ENCODE measurements around the gene CRLF3. TPM values are rescaled to one million over a fixed set of nuclear protein-coding genes. Genes with fewer than 3 reads are reported as not detected.

Gene CRLF3
- total and polyA plus RNA-seq, 2 of the 4 experiments (the other 2 are of a cell fraction), result 6.1 to 15.2 TPM

DNA sequence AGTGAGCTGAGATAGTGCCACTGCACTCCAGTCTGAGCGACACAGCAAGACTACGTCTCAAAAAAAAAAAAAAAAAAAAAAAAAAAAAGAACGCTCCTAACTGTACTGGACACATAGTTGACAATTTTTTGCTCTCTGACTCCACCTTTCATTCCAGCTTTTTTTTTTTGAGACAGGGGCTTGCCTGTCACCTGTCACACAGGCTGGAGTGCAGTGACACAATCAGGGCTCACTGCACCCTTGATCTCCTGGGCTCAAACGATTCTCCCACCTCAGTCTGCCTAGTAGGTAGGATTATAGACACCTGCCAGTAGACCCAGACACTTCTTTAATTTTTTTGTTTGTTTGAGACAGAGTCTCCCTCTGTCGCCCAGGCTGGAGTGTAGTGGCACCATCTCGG lies 2.6 kb upstream of the CRLF3 start:
- dilution Hi-C loops (cut with HindIII; ENCODE audit: low sequenced_read_pairs, unreplicated experiment) (no loop called here), in situ Hi-C loops (cut with MboI; ENCODE audit: low sequenced_read_pairs) (no loop called here), intact Hi-C loops (cut with micrococcal nuclease) (no loop called here)
- H3K56ac ChIP-seq (ENCODE audit: extremely low read depth, insufficient read depth, low read length), result no peak overlapping the region
- no TSS peak for BruUV-seq (replicated peaks)
- H4K8ac ChIP-seq (ENCODE audit: low read depth in 2 of 2, low read length in 2 of 2), result no peak overlapping the region
- no peak overlapping the region for H2BK5ac ChIP-seq (ENCODE audit: low read depth, low read length, poor library complexity, severe bottlenecking)
- H3K4me2 ChIP-seq (ENCODE audit: low read depth, low read length), result no peak overlapping the region
- H3K9ac ChIP-seq (ENCODE audit: low read depth, low read length), result no peak overlapping the region
- no peaks in the 10 kb centered on the region for H3K27me3 ChIP-seq (ENCODE audit: control insufficient read depth, insufficient read depth, low read length)
- no peaks in the 10 kb centered on the region for H4K20me1 ChIP-seq (ENCODE audit: insufficient read depth, low read length)
- no peak overlapping the region for H2BK15ac ChIP-seq (ENCODE audit: low read depth, low read length)
- H3K9me3 ChIP-seq (ENCODE audit: control insufficient read depth, insufficient read depth, low read length), result no peaks in the 10 kb centered on the region
- ATAC-seq (ENCODE audit: low read depth) (no peak), DNase-seq (no peak)
- H3K4me1 ChIP-seq (ENCODE audit: control insufficient read depth, insufficient read depth, low read length), result no peaks in the 10 kb centered on the region
- no peak overlapping the region for H3K27ac ChIP-seq (ENCODE audit: insufficient read depth, low read length)
- no peak overlapping the region for H2BK20ac ChIP-seq (ENCODE audit: low read depth, low read length)
- no peak overlapping the region for H3K4me3 ChIP-seq (ENCODE audit: insufficient read depth, low read depth, low read length)
- H3K14ac ChIP-seq (replicated peaks; ENCODE audit: low read depth, low read length), result no peak overlapping the region
- no peak overlapping the region for H3K23ac ChIP-seq (ENCODE audit: low read depth, low read length)
- H3K36me3 ChIP-seq (ENCODE audit: control insufficient read depth, insufficient read depth, low read length), result no peaks in the 10 kb centered on the region
- POLR2A ChIA-PET (ENCODE audit: unreplicated experiment), result no interaction called here
- no peak overlapping the region for H3K4ac ChIP-seq (ENCODE audit: low read depth, low read length)
- CTCF ChIA-PET, result no interaction called here
- H4K5ac ChIP-seq (ENCODE audit: low read depth, low read length), result no peak overlapping the region
- no peak overlapping the region for H3K18ac ChIP-seq (ENCODE audit: low read depth, low read length)
- H2AFZ ChIP-seq (replicated peaks; ENCODE audit: low read length, poor library complexity), result no peak overlapping the region
- no peak overlapping the region for H4K91ac ChIP-seq (ENCODE audit: insufficient read depth, low read depth, low read length)
- TF ChIP-seq RAD21 (IDR thresholded peaks at IDR 0.05; ENCODE audit: low read length) (no peak), POLR2A (IDR thresholded peaks at IDR 0.05; ENCODE audit: low read depth, low read length) (no peak), SMC3 (IDR thresholded peaks at IDR 0.05; ENCODE audit: low read depth, low read length) (no peak), CEBPB (IDR thresholded peaks at IDR 0.05; ENCODE audit: low read depth, low read length) (no peak), CHD1 (IDR thresholded peaks at IDR 0.05; ENCODE audit: low read depth, low read length) (no peak), BHLHE40 (IDR thresholded peaks at IDR 0.05; ENCODE audit: low read depth, low read length) (no peak), MXI1 (IDR thresholded peaks at IDR 0.05; ENCODE audit: borderline replicate concordance, low read depth, low read length) (no peak)
- TF ChIP-seq, protein P1, sequence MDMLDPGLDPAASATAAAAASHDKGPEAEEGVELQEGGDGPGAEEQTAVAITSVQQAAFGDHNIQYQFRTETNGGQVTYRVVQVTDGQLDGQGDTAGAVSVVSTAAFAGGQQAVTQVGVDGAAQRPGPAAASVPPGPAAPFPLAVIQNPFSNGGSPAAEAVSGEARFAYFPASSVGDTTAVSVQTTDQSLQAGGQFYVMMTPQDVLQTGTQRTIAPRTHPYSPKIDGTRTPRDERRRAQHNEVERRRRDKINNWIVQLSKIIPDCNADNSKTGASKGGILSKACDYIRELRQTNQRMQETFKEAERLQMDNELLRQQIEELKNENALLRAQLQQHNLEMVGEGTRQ (IDR thresholded peaks at IDR 0.05; ENCODE audit: low read depth, low read length), result no peak
- peaks cover 5 to 27% of the 10 kb centered on the region in 2 experiments for H3K79me1 ChIP-seq (ENCODE audit: low read depth in 1 of 2, low read length in 2 of 2)
- no peak overlapping the region for H2AK5ac ChIP-seq (ENCODE audit: low read depth, low read length)
- no CpG with 5 or more reads among the region's 6 CpGs for WGBS, 2 experiments (ENCODE audit: extremely low coverage in 2 of 2, insufficient read length in 1 of 2)
- no peak overlapping the region for H2BK120ac ChIP-seq (ENCODE audit: low read depth, low read length)
- H2AK9ac ChIP-seq (replicated peaks; ENCODE audit: low read depth, low read length, poor library complexity), result no peak overlapping the region
- 0 out of 2 replicates have a peak, but pooled peaks cover 4% of the 10 kb centered on the region for H3K9me1 ChIP-seq (ENCODE audit: insufficient read depth, low read length)

All from IMR-90 (cell line).